Caki2 (cell line): Measurements from ENCODE around the gene EPHB1. TPM values are rescaled to one million over a fixed set of nuclear protein-coding genes. Genes with fewer than 3 reads are reported as not detected.

ENCODE experiments used
- DNase-seq: peaks from one replicate; pipeline ENCODE4 v3.0.0-alpha.2; 2015; ENCODE audit warnings: low read depth
- in situ Hi-C: cut with HindIII; loops from 2 replicates; pipeline ENCODE4 v1.10.0; 2016; ENCODE audit warnings: low sequenced_read_pairs, low pct_unique_long_range_greater_than_20kb, mixed read lengths
- total RNA-seq: library from RNA; depleted of rRNA; stranded (reverse); fragments of >200 nt; shearing (Covaris generic); gene quantifications from 2 replicates; pipeline ENCODE4 v1.2.3, GENCODE V29; 2014; ENCODE audit warnings: low replicate concordance

Gene EPHB1
- total RNA-seq, 1 experiment from 2014 or later = 4.1 TPM

DNA sequence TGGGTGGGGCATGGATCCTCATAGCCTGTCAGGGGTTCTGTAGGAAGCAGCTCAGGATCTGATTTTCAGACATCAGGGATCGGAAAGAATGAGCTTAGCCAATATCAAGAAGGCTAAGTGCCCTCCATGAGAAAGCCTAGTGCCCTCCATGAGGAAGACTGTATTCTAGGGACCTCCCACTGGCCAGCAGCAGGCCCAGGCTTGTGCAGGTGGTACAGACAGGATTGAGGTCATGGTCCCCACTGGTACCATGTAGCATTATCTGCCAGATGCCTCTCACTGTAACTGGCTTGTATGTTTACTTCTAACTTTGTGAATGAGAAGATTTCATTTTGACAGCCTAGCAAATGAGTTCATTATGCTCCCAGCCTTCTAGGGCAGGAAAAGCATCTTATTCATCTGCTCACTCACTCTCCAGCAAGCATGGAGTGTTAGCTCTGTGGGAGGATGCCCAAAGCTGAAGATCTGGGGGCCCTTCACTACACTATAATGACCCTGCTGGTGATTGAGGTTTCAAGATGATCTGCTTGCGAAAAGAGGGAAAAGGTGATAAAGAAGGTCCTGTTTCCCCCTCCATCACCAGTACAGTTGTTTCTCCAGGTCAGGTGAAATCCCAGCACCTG is 7.5 kb downstream of the EPHB1 start:
- in situ Hi-C loops = no loop called here
- no peak for DNase-seq

- in situ Hi-C loops = no loop called here
- no peak for DNase-seq
Observed at GRCh38 chr3:134803051-134803505, 8.0 kb downstream of the EPHB1 start.

DNA sequence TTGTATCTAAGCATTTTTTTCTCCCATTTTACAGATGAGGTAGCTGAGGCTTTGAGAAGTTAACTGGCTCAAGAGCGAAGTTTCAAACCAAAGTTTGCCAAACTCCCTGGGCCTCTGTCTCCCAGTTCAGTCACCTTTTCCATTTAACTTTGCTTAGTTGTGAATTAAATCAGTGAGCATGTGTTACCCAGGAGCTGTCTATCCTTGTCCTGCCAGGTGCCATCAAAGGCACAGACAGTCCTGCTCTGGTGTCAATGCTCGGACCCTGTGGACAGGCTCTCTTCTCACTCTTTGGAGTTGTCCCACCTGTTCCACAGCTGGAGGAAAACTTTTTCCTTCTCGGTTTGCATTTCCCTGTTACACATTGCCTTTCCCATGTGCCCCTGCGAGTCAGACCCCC is 8.6 kb downstream of the EPHB1 start:
- in situ Hi-C loops = no loop called here
- no peak for DNase-seq

- no peak for DNase-seq
- in situ Hi-C loops = no loop called here
Observed at GRCh38 chr3:134804508-134805480, 9.7 kb downstream of the EPHB1 start.

- in situ Hi-C loops = no loop called here
- no peak for DNase-seq
Observed at GRCh38 chr3:134807189-134807588, 12.1 kb downstream of the EPHB1 start.

DNA sequence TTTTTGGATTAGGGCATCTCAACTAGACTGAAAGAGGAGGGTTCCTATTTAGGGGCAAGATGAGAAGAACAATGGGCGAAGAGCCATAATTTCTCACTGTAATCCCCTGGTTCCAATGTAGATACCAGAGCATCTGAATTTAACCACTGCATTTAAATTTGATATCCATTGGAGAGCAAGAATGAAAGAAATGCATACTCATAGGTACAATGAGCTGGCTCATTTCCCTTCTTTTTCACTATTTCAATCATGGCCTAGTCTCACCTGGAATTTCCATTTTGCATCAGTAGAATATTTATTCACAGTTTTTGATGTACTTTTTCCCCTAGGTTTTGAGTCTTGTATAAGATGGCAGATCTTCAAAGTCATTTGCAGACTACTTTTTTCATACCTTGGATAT is 13.8 kb downstream of the EPHB1 start:
- no peak for DNase-seq
- in situ Hi-C loops = no loop called here

DNA sequence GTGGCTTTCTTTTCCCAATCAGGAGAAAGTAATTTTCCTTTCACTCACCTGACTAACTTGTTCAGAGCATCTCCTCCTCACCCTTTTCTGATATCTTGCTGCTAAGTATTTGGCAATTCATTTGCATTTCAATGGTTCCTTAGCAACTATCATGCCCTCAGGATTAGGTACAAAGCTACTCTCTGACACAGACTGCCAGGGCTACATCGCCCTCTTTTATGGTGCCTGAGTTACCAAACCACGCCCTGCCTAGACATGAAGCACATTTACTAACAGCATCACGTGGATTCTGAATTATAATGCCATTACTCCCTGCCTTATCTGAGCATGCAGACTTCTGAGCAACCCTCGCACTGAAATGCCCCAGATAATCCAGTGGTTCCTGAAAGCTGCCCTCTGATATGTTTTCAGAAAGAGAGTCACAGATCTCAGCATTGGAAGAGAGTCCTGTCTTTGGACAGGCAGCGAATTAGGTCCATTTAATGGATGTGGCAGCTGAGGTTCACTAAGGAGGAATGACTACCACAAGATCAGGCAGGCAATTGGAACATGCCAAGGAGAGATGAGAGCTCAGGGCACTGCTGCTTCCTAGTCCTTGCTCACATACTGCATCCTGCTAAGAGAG is 14.5 kb downstream of the EPHB1 start:
- in situ Hi-C loops = no loop called here
- DNase-seq = no peak

- DNase-seq = no peak
- in situ Hi-C loops = no loop called here
Observed at GRCh38 chr3:134810052-134810435, 15.0 kb downstream of the EPHB1 start.

- DNase-seq = no peak
- in situ Hi-C loops = no loop called here
Observed at GRCh38 chr3:134810850-134811249, 15.8 kb downstream of the EPHB1 start.

DNA sequence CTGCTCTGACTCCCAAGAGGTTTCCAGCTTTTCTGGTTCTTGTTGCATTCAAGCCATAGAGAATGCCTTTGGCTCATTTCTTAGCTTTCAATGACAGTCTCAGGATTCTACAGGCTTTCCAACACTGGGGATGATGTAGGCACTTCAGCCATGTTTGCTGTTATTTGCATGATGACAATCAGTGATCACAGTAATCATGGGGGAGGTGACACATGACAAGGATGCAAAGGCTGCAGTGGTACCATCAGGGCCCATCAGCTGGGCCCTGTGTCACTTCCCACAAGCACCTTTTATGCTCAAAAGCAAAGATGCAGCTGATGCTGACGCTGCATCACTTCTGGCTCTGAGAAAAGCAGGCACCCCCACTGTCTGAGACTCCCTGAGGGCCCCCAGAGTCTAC is 18.6 kb downstream of the EPHB1 start:
- DNase-seq = no peak
- in situ Hi-C loops = no loop called here

DNA sequence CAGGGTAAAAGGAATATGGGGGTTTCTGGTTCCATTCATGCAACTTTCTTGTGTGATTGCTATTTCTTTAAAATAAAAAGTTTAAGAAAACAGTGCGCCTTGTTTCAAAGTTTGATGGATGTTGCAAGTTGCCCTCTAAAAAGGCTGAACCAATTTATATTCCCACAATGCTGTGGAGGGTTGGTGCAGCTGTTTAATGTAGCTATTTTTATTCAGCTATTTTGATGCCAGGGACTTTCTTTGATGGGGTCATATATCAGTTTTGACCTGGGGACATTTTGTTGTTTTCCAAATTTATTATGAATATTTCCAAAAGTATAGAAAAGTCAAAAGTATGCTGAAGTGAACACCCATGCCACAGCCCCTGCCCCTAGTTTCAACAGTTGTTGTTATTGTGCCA is 20.5 kb downstream of the EPHB1 start:
- in situ Hi-C loops = no loop called here
- no peak for DNase-seq

DNA sequence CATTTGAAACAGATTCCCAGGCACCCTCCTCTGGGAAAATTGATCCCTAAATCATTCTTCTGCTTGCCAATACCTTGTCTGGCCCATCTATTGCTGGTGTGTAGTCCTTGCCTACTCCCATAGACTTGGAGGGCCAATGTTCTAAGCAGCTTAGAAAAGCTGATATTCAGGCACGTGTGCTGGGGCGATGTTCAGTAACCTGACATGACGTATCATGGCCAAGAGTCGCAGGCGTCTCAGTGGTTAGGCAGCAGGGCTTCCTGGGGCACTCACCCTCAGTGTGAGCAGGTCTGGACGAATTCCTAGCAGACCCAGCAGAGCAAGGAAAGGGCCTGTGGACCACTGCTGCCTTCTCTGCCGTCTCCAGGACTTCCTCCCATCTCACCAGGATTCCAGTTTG is 21.6 kb downstream of the EPHB1 start:
- no peak for DNase-seq
- in situ Hi-C loops = no loop called here

DNA sequence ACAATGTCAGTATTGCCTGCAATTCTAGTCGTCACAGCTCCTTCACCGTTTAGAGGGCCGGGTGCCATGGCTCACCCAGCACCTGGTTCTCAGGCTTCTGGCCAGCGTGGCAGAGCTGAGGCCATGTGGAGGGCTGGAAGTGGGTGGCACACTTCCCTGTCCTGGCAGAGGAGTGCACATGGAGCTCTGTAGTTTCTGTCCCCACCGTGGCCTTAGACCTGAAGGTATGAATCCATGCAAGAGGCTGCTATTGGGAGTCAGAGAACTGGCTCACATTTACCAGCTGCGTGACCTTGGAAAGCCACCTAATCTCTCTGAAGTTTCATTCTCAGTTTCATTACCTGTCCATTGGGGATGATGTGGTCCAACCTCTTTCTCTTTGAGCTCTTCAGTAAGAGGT is 22.2 kb downstream of the EPHB1 start:
- in situ Hi-C loops = no loop called here
- no peak for DNase-seq

GRCh38 chr3:134820994-134821393 is 25.9 kb downstream of the EPHB1 start:
- DNase-seq = no peak
- in situ Hi-C loops = no loop called here

DNA sequence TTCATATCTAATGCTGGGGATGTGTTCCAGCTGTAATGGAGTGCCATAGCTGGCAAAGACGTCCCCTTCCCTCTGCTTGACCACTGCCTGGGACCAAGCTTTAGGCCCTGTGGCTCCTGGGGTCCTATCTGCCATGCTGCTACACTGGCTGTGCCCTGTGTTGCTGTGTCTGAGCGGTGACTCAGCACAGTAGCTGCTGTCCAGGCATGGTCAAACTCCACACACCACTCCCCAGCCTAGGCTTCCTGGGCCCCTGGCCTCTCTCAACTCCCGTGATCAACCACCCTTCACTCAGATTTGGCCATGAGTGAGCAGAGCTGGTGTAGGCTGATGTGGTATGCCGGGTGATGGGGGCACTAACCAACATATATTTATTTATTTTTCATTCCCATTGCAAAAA is 27.0 kb downstream of the EPHB1 start:
- peak; percentile 17 for DNase-seq
- in situ Hi-C loops = no loop called here

DNA sequence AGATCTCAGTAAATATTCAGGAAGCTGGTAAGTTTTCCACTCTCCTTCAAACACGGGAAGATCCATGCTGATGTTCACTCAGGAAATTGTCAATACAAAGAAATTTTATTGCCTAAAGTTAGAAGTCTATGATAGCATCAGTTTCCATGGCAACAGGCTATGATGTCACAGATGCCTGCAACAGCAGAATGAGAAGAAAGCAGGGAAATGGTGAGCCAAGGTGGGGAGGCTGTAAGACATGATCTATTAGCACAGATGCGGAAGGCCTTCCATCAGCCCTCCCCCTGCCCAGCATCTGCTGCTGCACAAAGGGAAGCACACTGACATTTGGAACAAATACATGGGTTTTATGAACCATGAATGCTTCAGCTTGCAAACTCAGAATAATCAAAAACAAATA is 28.6 kb downstream of the EPHB1 start:
- DNase-seq = no peak
- in situ Hi-C loops = no loop called here

DNA sequence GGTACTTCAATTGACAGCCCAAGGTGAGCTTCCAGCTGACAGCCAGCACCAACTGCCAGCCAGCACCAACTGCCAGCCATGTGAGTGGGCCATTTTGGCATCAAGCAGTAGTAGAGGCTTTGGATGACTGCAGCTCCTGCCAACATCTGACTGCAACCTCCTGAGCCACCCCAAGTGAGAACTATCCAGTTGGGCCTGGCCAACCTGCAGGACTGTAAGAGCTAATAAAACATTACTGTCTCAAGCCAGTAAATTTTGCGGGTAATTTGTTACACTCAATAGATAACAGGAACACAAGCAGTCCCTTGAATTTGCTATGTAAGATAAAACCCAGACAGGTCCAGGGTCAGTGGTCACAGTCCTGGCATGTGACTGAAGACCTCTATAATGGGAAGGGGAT is 29.7 kb downstream of the EPHB1 start:
- in situ Hi-C loops = no loop called here
- no peak for DNase-seq

DNA sequence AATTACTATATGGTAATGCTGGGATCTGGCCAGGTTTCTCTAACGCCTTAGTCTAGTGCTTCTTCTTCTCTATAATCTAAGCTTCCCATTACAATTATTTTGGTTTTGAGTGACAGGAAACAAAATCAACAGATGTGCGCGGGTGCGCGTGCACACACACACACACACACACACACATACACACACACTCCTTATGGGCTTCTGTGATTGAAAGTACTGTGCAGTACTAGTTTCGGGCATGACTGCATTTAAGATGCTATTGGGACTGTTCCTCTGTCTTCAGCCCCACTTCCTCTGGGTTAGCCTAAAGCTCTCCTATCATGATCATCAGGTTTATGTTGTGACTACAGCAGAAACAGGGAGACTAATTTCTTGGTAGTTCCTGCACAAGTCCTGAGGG is 32.2 kb downstream of the EPHB1 start:
- in situ Hi-C loops = no loop called here
- no peak for DNase-seq

- in situ Hi-C loops = no loop called here
- no peak for DNase-seq
Observed at GRCh38 chr3:134829721-134830120, 34.7 kb downstream of the EPHB1 start.
